Bladder microvascular endothelial cell (primary cell): Measurements from ENCODE around the gene AIRE. TPM values are rescaled to one million over a fixed set of nuclear protein-coding genes. Genes with fewer than 3 reads are reported as not detected.

Source experiments
- total RNA-seq: library from RNA; depleted of rRNA; stranded (reverse); fragments of >200 nt; gene quantifications from 2 replicates; pipeline ENCODE4 v1.2.3, GENCODE V29; 2014

Gene AIRE
- not detected in 2 replicates for total RNA-seq

DNA sequence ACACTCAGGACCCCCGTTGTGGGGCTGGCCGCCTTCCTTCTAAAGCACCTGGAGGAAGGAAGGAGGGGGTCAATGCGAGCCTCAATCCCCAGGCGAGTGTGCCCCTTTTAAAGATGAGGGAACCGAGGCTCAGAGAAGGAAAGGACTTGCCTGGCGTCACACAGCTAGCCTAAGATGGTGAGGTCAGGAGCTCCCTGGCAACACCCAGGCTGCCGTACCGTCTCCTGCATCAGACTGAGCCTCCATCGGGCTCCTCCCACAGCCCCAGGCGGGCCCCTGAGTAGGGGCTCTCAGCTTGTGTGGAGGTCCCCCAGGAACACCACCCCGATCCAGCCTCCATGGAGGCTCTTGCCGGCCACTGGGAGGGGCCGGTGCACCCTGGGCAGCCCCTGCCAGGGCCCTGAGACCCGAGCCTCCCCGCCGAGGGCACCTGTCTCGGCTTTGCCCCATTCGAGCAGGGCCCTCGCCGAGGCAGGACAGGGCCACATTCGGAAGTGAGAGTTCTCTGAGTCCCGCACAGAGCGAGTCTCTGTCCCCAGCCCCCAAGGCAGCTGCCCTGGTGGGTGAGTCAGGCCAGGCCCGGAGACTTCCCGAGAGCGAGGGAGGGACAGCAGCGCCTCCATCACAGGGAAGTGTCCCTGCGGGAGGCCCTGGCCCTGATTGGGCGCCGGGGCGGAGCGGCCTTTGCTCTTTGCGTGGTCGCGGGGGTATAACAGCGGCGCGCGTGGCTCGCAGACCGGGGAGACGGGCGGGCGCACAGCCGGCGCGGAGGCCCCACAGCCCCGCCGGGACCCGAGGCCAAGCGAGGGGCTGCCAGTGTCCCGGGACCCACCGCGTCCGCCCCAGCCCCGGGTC is at the start of gene AIRE:
Gene AIRE, plus strand, starts transcription at position 739 of the 855 bp plus-strand sequence. CDS start 131 bp downstream, outside the sequence.

DNA sequence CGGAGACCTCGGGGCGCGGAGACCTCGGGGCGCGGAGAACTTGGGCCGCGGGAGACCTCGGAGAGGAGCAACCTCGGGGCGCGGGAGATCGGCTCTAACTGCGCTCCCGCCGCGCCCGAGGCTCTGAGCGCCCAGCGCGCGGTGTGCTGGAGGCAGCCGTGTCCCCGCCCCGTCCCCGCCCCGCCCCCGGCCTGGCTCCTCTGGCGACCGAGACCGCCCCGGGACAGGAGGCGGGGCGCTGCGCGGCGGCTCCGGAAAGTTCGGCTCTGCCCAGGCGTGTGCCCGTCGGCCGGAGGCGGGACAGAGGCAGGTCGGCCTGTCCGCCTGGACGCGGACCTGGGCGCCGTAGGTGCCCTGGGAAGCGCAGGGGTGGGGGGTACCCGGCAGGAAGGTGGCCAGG is 44.8 kb upstream of the AIRE start, which contains the start of gene ICOSLG:
Gene ICOSLG, minus strand, starts transcription at position 102 of the 400 bp plus-strand sequence. CDS start 126 bp downstream, outside the sequence.

DNA sequence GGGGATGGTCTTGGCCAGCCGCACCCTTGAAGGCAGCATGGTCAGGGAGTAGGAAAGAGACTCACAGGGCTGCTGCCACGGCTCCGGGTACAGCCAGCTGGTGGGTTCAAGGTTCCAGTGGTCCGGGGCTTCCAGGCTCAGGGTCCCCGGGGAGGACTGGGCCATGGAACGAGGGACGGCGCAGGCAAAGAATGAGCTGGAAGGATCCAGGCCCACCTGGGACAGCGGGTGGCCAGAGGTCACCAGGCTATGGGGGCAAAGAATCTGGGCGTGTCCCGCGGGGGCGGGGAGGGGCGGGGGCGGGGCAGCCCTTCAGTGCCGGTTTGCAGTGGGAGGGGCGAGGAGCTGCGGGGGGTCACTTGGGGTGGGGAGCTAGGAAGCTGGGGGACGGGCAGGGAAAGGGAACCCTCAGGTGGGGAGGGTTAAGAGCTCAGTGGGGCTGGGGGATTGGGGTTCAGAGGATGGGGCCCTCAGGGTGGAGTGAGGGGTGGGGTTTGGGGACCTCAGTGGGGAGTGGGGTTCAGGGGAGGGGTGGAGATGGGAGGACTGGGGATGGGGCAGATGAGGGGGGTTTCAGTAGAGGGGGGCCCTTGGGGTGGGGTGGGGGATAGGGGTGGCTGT is 23.9 kb upstream of the AIRE start, which contains the start of gene DNMT3L:
Gene DNMT3L, minus strand, starts transcription at position 223 of the 621 bp plus-strand sequence. CDS start 638 bp downstream, outside the sequence.

DNA sequence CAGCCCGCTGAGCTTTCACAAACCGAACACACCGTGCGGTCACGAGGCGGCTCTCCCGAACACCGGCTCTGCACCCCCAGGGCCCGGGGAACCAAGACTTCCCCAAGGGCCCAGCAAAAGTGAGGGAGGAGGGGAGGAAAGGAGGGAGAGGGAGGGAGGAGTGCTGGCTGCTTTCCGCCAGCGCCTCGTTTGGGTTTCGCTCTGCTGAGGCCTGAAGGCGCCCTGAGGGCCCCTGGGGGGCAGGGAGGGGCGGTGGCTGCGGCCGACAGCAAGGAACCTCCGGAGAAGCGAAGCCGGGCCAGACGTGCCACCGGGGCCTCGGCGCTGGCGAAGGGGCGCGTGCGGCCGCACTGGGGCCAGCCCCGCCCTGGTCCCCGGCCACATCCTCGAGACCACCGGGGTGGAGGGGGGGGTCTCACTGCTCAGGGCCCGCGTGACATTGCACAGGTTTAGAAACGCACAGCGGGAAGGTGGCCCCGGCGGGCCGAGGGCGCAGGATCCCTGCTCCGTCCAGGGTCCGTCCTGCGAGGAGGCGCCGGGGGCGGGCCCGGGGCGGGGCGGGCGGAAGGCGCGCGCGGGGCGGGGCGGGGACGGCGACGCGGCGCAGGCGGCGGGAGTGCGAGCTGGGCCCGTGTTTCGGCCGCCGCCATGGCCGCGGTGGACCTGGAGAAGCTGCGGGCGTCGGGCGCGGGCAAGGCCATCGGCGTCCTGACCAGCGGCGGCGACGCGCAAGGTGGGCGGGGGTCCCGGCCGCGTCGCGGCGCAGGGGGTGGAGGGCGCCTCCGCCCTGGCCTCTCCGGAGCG is 14.0 kb downstream of the AIRE start, which contains the start of gene PFKL:
Gene PFKL, plus strand, starts transcription at position 596 of the 804 bp plus-strand sequence. Its CDS starts 53 bp downstream, at position 649.

DNA sequence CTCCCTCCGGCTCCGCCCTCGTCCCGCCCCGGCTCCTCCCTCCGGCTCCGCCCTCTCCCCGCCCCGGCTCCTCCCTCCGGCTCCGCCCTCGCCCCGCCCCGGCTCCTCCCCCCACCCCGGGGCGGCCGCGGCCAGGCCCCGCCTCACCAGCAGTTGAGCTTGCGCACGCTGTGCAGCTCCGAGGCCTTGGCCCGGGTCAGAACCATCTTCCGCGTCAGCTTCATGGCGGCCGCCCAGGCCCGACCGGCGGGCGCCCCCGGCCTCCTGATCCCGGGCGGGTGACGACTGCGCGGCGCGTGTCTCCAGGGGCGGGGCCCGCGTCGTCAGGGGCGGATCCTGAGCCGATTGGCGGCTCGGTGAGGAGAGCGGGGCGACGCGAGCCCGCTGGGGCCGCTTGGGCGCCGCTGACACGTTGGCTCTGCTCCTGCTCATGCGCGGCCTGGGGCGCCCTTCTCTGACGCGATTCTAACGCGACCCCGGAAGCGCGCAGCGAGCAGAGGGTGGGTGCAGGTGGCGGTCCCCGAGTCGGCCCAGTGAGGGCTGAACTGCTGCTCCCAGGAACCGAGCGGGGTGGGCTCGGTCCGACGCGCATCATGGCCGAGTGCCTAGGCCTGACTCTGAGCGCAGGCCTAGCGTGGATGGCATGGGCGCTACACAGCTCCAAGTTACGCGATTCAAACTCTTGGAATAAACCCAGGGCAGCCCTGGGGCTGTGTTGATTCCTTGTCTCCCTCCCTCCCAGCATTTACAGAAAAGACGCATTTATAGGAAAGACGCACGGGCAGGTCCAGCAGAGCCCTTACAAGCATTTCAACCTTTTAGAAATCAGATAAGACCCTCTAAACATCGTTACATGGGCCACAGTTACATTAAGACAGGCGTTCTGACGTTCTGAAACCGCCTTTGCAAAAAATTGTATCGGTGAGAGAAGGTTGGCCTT is 53.6 kb downstream of the AIRE start, which contains the start of gene CFAP410:
Gene CFAP410, minus strand, starts transcription at position 420 of the 940 bp plus-strand sequence. Its CDS starts 196 bp downstream, at position 224.

Other genes with a start within 250 kb of the AIRE start
- 1.1 and 4.7 TPM in 2 replicates for gene PWP2, start 178.5 kb upstream of the AIRE start, total RNA-seq
- 15.1 and 21.7 TPM in 2 replicates for gene GATD3, start 152.2 kb upstream of the AIRE start, total RNA-seq
- 0.97 and 14.0 TPM in 2 replicates for gene ICOSLG, start 44.9 kb upstream of the AIRE start, total RNA-seq
- not detected in 2 replicates for gene DNMT3L, start 24.0 kb upstream of the AIRE start, total RNA-seq
- gene PFKL, start 14.2 kb downstream of the AIRE start, total RNA-seq: 217 and 452 TPM in 2 replicates
- gene CFAP410, start 53.5 kb downstream of the AIRE start, total RNA-seq: 4.0 and 5.5 TPM in 2 replicates
- gene TRPM2, start 67.7 kb downstream of the AIRE start, total RNA-seq: 0.76 and 2.1 TPM in 2 replicates
- gene LRRC3, start 169.6 kb downstream of the AIRE start, total RNA-seq: 0.97 and 2.0 TPM in 2 replicates